HEK293T (cell line): ENCODE results near the gene CLHC1.

ENCODE experiments used
- BHLHE40 ChIP-seq: fragments of 450-650 bp; IDR thresholded peaks from 2 replicates; pipeline ENCODE4 v1.6.1; 2016; ENCODE audit warnings: mild to moderate bottlenecking, moderate library complexity, borderline replicate concordance
- SUZ12 ChIP-seq: fragments of 450-650 bp; IDR thresholded peaks from 2 replicates; pipeline ENCODE4 v1.6.1; 2016; ENCODE audit warnings: mild to moderate bottlenecking

- TF ChIP-seq SUZ12: no peak
- TF ChIP-seq BHLHE40: no peak
These were observed 58.5 kb downstream of the CLHC1 start for GRCh38 chr2:55173438-55174054.
